Tongue (tissue), 2 donors: ENCODE data around the gene ZKSCAN7. TPM values are rescaled to one million over a fixed set of nuclear protein-coding genes. Genes with fewer than 3 reads are reported as not detected.
"Not testable (repeated sequence)": the region's sequence is repeated elsewhere in the genome, so short reads cannot be mapped to it uniquely, and the experiment has no call there.

Experiments
- DNase-seq: peaks from one replicate; pipeline ENCODE4 v3.0.0-alpha.2; 2015
- total RNA-seq: library from RNA; depleted of rRNA; stranded (reverse); fragments of >200 nt; gene quantifications from one replicate; pipeline ENCODE4 v1.2.3, GENCODE V29; 2014

Gene ZKSCAN7
- total RNA-seq, 1 donor from 2014 or later = 9.1 TPM

GRCh38 chr3:44577354-44577952 is 22.5 kb downstream of the ZKSCAN7 start:
- DNase-seq = not testable (repeated sequence)

- DNase-seq = not testable (repeated sequence)
Measured at GRCh38 chr3:44578316-44578715, 23.3 kb downstream of the ZKSCAN7 start.

GRCh38 chr3:44578924-44579515 is 24.0 kb downstream of the ZKSCAN7 start:
- DNase-seq = not testable (repeated sequence)

GRCh38 chr3:44579749-44580148 is 24.8 kb downstream of the ZKSCAN7 start:
- DNase-seq = not testable (repeated sequence)

- DNase-seq = not testable (repeated sequence)
Measured at GRCh38 chr3:44580971-44581370, 26.0 kb downstream of the ZKSCAN7 start.

- peak; percentile 95 for DNase-seq
Measured at GRCh38 chr3:44584646-44585501, 29.9 kb downstream of the ZKSCAN7 start, which contains the start of gene ZNF660. Gene ZNF660 (plus strand): TSS chr3:44584964. CDS start chr3:44594194, 9,230 bp downstream.

- no peak for DNase-seq
Measured at GRCh38 chr3:44596621-44597020, 41.6 kb downstream of the ZKSCAN7 start.

GRCh38 chr3:44601749-44602148 is 46.8 kb downstream of the ZKSCAN7 start:
- no peak for DNase-seq

GRCh38 chr3:44612678-44613077 is 57.7 kb downstream of the ZKSCAN7 start:
- no peak for DNase-seq

Other genes with a start within 250 kb of the ZKSCAN7 start
- 43.4 TPM for gene TCAIM, start 216.4 kb upstream of the ZKSCAN7 start, total RNA-seq
- gene ZNF445, start 77.5 kb upstream of the ZKSCAN7 start, total RNA-seq = 23.4 TPM
- gene ZNF660, start 29.8 kb downstream of the ZKSCAN7 start, total RNA-seq = 3.4 TPM
- gene ZNF197, start 69.8 kb downstream of the ZKSCAN7 start, total RNA-seq = 28.8 TPM
- 13.6 TPM for gene ZNF35, start 93.5 kb downstream of the ZKSCAN7 start, total RNA-seq
- gene ZNF502, start 157.5 kb downstream of the ZKSCAN7 start, total RNA-seq = 10.5 TPM
- gene ZNF501, start 174.4 kb downstream of the ZKSCAN7 start, total RNA-seq = 10.6 TPM
- 31.8 TPM for gene KIAA1143, start 206.4 kb downstream of the ZKSCAN7 start, total RNA-seq
- gene KIF15, start 206.6 kb downstream of the ZKSCAN7 start, total RNA-seq = 8.8 TPM